Tibial nerve (tissue), 3 donors: Measurements from ENCODE around the gene THAP10.

ENCODE experiments used
- POLR2A ChIP-seq, 2 donors: fragments of 450-650 bp; IDR thresholded peaks; one replicate each; pipeline ENCODE4 v1.6.1; 2017; ENCODE audit warnings: antibody characterized with exemption in 2 of 2, mild to moderate bottlenecking in 2 of 2, moderate library complexity in 2 of 2
- TF ChIP-seq, protein P1 (sequence below), 5 experiments: fragments of 200-600 bp in 3 of 5; fragments of 450-650 bp in 2 of 5; sonication (generic) in 3 of 5; IDR thresholded peaks; one replicate each; pipeline ENCODE4 v1.5.1; 2016 to 2019; ENCODE audit warnings: antibody characterized with exemption in 5 of 5, mild to moderate bottlenecking in 3 of 5, moderate library complexity in 2 of 5

DNA sequence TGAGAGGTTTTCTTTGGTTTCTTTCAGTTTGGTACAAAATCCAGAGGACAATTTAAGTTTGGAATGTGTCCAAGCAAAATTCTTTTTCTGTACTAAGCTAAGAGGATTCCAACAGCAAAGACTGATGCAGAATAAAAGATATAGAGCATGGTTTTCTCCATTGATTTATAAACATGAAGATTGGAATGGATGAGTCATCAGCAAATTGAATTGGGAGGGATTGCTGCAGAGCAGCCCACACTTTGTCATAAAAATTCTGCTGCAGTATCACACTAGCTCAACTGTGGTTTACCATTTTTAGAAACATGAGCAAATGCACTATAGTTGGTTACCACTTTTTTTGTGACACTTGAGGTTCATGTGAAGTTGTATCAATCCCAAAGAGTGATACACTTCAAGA is 22.2 kb downstream of the THAP10 start:
- TF ChIP-seq, protein P1, sequence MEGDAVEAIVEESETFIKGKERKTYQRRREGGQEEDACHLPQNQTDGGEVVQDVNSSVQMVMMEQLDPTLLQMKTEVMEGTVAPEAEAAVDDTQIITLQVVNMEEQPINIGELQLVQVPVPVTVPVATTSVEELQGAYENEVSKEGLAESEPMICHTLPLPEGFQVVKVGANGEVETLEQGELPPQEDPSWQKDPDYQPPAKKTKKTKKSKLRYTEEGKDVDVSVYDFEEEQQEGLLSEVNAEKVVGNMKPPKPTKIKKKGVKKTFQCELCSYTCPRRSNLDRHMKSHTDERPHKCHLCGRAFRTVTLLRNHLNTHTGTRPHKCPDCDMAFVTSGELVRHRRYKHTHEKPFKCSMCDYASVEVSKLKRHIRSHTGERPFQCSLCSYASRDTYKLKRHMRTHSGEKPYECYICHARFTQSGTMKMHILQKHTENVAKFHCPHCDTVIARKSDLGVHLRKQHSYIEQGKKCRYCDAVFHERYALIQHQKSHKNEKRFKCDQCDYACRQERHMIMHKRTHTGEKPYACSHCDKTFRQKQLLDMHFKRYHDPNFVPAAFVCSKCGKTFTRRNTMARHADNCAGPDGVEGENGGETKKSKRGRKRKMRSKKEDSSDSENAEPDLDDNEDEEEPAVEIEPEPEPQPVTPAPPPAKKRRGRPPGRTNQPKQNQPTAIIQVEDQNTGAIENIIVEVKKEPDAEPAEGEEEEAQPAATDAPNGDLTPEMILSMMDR (IDR thresholded peaks at IDR 0.05), result no peak
- TF ChIP-seq POLR2A (IDR thresholded peaks at IDR 0.05), result no peak
